Activated CD8-positive, alpha-beta memory T cell treated with anti-CD3 and anti-CD28 coated beads, Interleukin-2, amount 50 U/mL, for 1 hour (primary cell): ENCODE measurements around the gene CIART.
"Not testable (repeated sequence)": the region's sequence is repeated elsewhere in the genome, so short reads cannot be mapped to it uniquely, and the experiment has no call there.

Experiments used
- DNase-seq: peaks from one replicate; pipeline ENCODE4 v3.0.0-alpha.2; 2020; ENCODE audit errors: extremely low read depth

Gene CIART

GRCh38 chr1:150309758-150310508 is 27.6 kb downstream of the CIART start:
- DNase-seq, result no peak

- no peak for DNase-seq
These were observed 29.4 kb downstream of the CIART start for GRCh38 chr1:150311762-150312161.

- not testable (repeated sequence) for DNase-seq
These were observed 32.3 kb downstream of the CIART start for GRCh38 chr1:150314691-150315090.

GRCh38 chr1:150320667-150320978 is 38.3 kb downstream of the CIART start:
- no peak for DNase-seq

GRCh38 chr1:150321826-150322166 is 39.4 kb downstream of the CIART start:
- no peak for DNase-seq

GRCh38 chr1:150322310-150322709 is 40.0 kb downstream of the CIART start:
- DNase-seq, result no peak

- DNase-seq, result no peak
These were observed 50.4 kb downstream of the CIART start for GRCh38 chr1:150332651-150333290.
